ENCODE results near the gene GUCA1A.

DNA sequence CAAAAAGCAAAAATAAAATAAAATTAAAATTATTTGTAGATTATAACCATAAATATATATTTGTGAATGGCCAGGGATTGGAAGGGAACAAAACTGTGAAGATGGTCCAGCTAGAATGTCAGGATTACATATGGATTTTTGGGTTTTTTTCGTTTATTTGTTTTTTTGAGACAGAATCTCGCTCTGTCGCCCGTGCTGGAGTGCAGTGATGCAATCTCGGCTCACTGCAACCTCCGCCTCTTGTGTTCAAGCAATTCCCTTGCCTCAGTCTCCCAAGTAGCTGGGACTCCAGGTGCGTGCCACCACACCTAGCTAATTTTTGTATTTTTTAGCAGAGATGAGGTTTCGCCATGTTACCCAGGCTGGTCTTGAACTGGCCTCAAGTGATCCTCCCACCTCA is 22.9 kb upstream of the GUCA1A start:
- TF ChIP-seq POLR2A (IDR thresholded peaks at IDR 0.05; ENCODE audit: low read depth) (no peak), EP300 (IDR thresholded peaks at IDR 0.05) (no peak), POLR2AphosphoS5 (IDR thresholded peaks at IDR 0.05) (no peak)
- TF ChIP-seq, protein P1, sequence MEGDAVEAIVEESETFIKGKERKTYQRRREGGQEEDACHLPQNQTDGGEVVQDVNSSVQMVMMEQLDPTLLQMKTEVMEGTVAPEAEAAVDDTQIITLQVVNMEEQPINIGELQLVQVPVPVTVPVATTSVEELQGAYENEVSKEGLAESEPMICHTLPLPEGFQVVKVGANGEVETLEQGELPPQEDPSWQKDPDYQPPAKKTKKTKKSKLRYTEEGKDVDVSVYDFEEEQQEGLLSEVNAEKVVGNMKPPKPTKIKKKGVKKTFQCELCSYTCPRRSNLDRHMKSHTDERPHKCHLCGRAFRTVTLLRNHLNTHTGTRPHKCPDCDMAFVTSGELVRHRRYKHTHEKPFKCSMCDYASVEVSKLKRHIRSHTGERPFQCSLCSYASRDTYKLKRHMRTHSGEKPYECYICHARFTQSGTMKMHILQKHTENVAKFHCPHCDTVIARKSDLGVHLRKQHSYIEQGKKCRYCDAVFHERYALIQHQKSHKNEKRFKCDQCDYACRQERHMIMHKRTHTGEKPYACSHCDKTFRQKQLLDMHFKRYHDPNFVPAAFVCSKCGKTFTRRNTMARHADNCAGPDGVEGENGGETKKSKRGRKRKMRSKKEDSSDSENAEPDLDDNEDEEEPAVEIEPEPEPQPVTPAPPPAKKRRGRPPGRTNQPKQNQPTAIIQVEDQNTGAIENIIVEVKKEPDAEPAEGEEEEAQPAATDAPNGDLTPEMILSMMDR (IDR thresholded peaks at IDR 0.05): no peak
